Keratinocyte (primary cell): ENCODE data around the gene MICAL2.

ENCODE experiments used
- CTCF ChIP-seq, 3 experiments: IDR thresholded peaks in 1 of 3; conservative IDR thresholded peaks in 1 of 3; optimal IDR thresholded peaks in 1 of 3; 2 replicates in 2 of 3; 3 replicates in 1 of 3; pipeline versions ENCODE3 to v1.5.1; 2011; ENCODE audit warnings: low read length in 3 of 3, mild to moderate bottlenecking in 3 of 3, moderate library complexity in 2 of 3, control low read depth in 1 of 3, inconsistent platforms in 1 of 3; ENCODE audit not compliant: insufficient read depth in 2 of 3; ENCODE audit errors: extremely low read depth in 1 of 3
- EZH2 ChIP-seq: IDR thresholded peaks from one replicate; pipeline ENCODE4 v1.6.1; 2012; ENCODE audit warnings: inconsistent platforms, mild to moderate bottlenecking, low read length, moderate library complexity

- TF ChIP-seq CTCF (optimal IDR thresholded peaks at IDR 0.05 in 1 of 3, IDR thresholded peaks at IDR 0.05 in 1 of 3, conservative IDR thresholded peaks at IDR 0.05 in 1 of 3; ENCODE audit: extremely low read depth in 1 of 3, insufficient read depth in 2 of 3, low read length in 3 of 3), result no peak
- TF ChIP-seq EZH2, result no peak
Observed at GRCh38 chr11:12223771-12224536, 113.6 kb downstream of the MICAL2 start.
